Endothelial cell of umbilical vein (primary cell): ENCODE results near the gene STARD13. TPM values are rescaled to one million over a fixed set of nuclear protein-coding genes. Genes with fewer than 3 reads are reported as not detected.

Experiments used
- BruUV-seq: library from RNA; stranded (reverse); fragments of 400-500 nt; replicated peaks from 2 replicates; lab custom pipeline; 2021; lab: Mats Ljungman, UMichigan
- CTCF ChIA-PET: fragments of 300-600, 350-600 bp; sonication (Branson Sonifier 250); formaldehyde crosslinking; loops from one replicate; lab custom pipeline; 2021; ENCODE audit warnings: antibody characterized with exemption, inconsistent platforms; lab: Charles Lee
- POLR2A ChIA-PET: fragments of 300-600, 350-600 bp; sonication (Branson Sonifier 250); formaldehyde crosslinking; loops from one replicate; lab custom pipeline; 2021; ENCODE audit warnings: antibody characterized with exemption, inconsistent platforms; lab: Charles Lee
- DNase-seq: peaks from one replicate; pipeline ENCODE4 v3.0.0-alpha.2; 2011; ENCODE audit warnings: low read depth, low spot score
- FAIRE-seq: peaks from 2 replicates; lab custom pipeline; 2011; peaks lifted over from hg19 to GRCh38; lab: Jason Lieb, UNC
- H2AFZ ChIP-seq: 2 replicates; pipeline ENCODE4 v1.6.0; 2012; ENCODE audit warnings: low read depth, low read length, control low read depth, inconsistent platforms
- H3K27ac ChIP-seq: 2 replicates; pipeline ENCODE4 v1.5.1; 2011; ENCODE audit warnings: low read depth, mild to moderate bottlenecking, control low read depth, low read length, moderate library complexity; ENCODE audit not compliant: insufficient read depth
- H3K27me3 ChIP-seq, 2 experiments: 2 replicates each; pipeline versions ENCODE4 v1.6.0 to v1.6.1; 2011; ENCODE audit warnings: low read length in 2 of 2, mixed read lengths in 1 of 2; ENCODE audit not compliant: control insufficient read depth in 2 of 2, insufficient read depth in 2 of 2
- H3K36me3 ChIP-seq, 2 experiments: 2 replicates in 1 of 2; 3 replicates in 1 of 2; pipeline ENCODE4 v1.5.1; 2011; ENCODE audit warnings: low read length in 2 of 2, mild to moderate bottlenecking in 1 of 2, moderate library complexity in 1 of 2; ENCODE audit not compliant: control insufficient read depth in 2 of 2, insufficient read depth in 2 of 2; ENCODE audit errors: extremely low read depth in 1 of 2
- H3K4me1 ChIP-seq: 3 replicates; pipeline ENCODE4 v1.5.1; 2011; ENCODE audit warnings: mild to moderate bottlenecking, low read length; ENCODE audit not compliant: control insufficient read depth, insufficient read depth; ENCODE audit errors: extremely low read depth
- H3K4me2 ChIP-seq: 2 replicates; pipeline ENCODE4 v1.6.1; 2011; ENCODE audit warnings: low read length, control low read depth, mixed read lengths; ENCODE audit not compliant: insufficient read depth
- H3K4me3 ChIP-seq, 3 experiments: fragments of 200-600 bp in 1 of 3; sonication (generic), shearing (Covaris generic) in 1 of 3; replicated peaks in 1 of 3; 2 replicates each; pipeline ENCODE4 v1.5.1; 2011 to 2016; ENCODE audit warnings: control low read depth in 3 of 3, low read length in 3 of 3, mild to moderate bottlenecking in 2 of 3, inconsistent platforms in 1 of 3, low read depth in 1 of 3, moderate library complexity in 1 of 3; ENCODE audit not compliant: insufficient read depth in 1 of 3
- H3K79me2 ChIP-seq: 2 replicates; pipeline ENCODE4 v1.6.0; 2012; ENCODE audit warnings: low read length, inconsistent platforms; ENCODE audit not compliant: control insufficient read depth, insufficient read depth
- H3K9ac ChIP-seq: replicated peaks from 2 replicates; pipeline ENCODE3; 2011; ENCODE audit warnings: low read length, control low read depth; ENCODE audit not compliant: insufficient read depth; ENCODE audit errors: extremely low read depth
- H3K9me1 ChIP-seq: replicated peaks from 3 replicates; pipeline ENCODE4 v1.6.0; 2011; ENCODE audit warnings: mild to moderate bottlenecking, low read length; ENCODE audit not compliant: control insufficient read depth, insufficient read depth; ENCODE audit errors: extremely low read depth
- H3K9me3 ChIP-seq: replicated peaks from 2 replicates; pipeline ENCODE4 v1.5.1; 2012; ENCODE audit warnings: low read length, inconsistent platforms; ENCODE audit not compliant: control insufficient read depth, insufficient read depth
- H4K20me1 ChIP-seq: replicated peaks from 2 replicates; pipeline ENCODE3; 2011; ENCODE audit warnings: mild to moderate bottlenecking, low read length; ENCODE audit not compliant: control insufficient read depth, insufficient read depth; ENCODE audit errors: extremely low read depth
- CTCF ChIP-seq, 2 donors: IDR thresholded peaks; 1 replicate in 1 of 2; 2 replicates in 1 of 2; pipeline ENCODE4 v1.5.1; 2011; ENCODE audit warnings: low read length in 2 of 2, mild to moderate bottlenecking in 2 of 2, moderate library complexity in 2 of 2, control low read depth in 1 of 2, inconsistent platforms in 1 of 2, low read depth in 1 of 2; ENCODE audit not compliant: insufficient read depth in 1 of 2; ENCODE audit errors: extremely low read depth in 1 of 2
- EZH2 ChIP-seq: IDR thresholded peaks from 2 replicates; pipeline ENCODE4 v1.6.1; 2012; ENCODE audit warnings: borderline replicate concordance, low read depth, mild to moderate bottlenecking, moderate library complexity, low read length, inconsistent platforms; ENCODE audit not compliant: severe bottlenecking
- FOS ChIP-seq: IDR thresholded peaks from 2 replicates; pipeline ENCODE4 v1.6.1; 2011; ENCODE audit warnings: mild to moderate bottlenecking, low read length, moderate library complexity, borderline replicate concordance; ENCODE audit not compliant: insufficient read depth
- GATA2 ChIP-seq: IDR thresholded peaks from 2 replicates; pipeline ENCODE4 v1.7.0; 2011; ENCODE audit warnings: low read depth, mild to moderate bottlenecking, moderate library complexity, mixed read lengths, low read length; ENCODE audit not compliant: insufficient read length, insufficient read depth
- JUN ChIP-seq: IDR thresholded peaks from 2 replicates; pipeline ENCODE4 v1.6.1; 2011; ENCODE audit warnings: borderline replicate concordance, low read depth; ENCODE audit not compliant: insufficient read length, insufficient read depth
- MAX ChIP-seq: IDR thresholded peaks from 2 replicates; pipeline ENCODE4 v1.6.1; 2011; ENCODE audit not compliant: insufficient read depth, insufficient read length
- MYC ChIP-seq: IDR thresholded peaks from one replicate; pipeline ENCODE4 v1.6.1; 2011; ENCODE audit warnings: mild to moderate bottlenecking, low read depth, low read length
- POLR2A ChIP-seq: IDR thresholded peaks from 2 replicates; pipeline ENCODE4 v1.6.1; 2012; ENCODE audit warnings: low read depth, mild to moderate bottlenecking, control low read depth, low read length
- POLR2AphosphoS5 ChIP-seq: IDR thresholded peaks from 2 replicates; pipeline ENCODE4 v1.6.1; 2012; ENCODE audit warnings: low read depth, mild to moderate bottlenecking, control low read depth, low read length, moderate library complexity; ENCODE audit not compliant: insufficient read depth
- dilution Hi-C: fragments of 300-500 bp; cut with MboI; formaldehyde crosslinking; loops from one replicate; pipeline ENCODE4 v1.15.0; 2019; ENCODE audit warnings: low sequenced_read_pairs; ENCODE audit not compliant: extremely low pct_ligation_motif_present
- intact Hi-C: fragments of 100-400 bp; cut with micrococcal nuclease; formaldehyde crosslinking; loops from one replicate; pipeline ENCODE4 v1.10.0; 2022
- polyA plus RNA-seq, 4 experiments: library from polyadenylated mRNA; depleted of rRNA in 3 of 4; stranded (reverse) in 3 of 4; unstranded in 1 of 4; fragments of >200 nt; gene quantifications; 2 replicates each; pipeline versions ENCODE4 v1.2.1 to v1.2.3, GENCODE V29; 2011 to 2012; ENCODE audit warnings: missing spikeins in 1 of 4
- total RNA-seq: library from RNA; stranded (reverse); gene quantifications from 2 replicates; pipeline ENCODE4 v1.2.3, GENCODE V29; 2021

Gene STARD13
- total and polyA plus RNA-seq, 2 donors (not counting 3 experiments of a cell fraction or from before 2014, with no cell fraction given): 11.0 to 47.7 TPM

- POLR2A ChIA-PET: interaction anchor here (2.2 kb wide), 1 partner anchor 35 kb away, joined by 9 read pairs; the partner anchor contains the start of gene STARD13
- Histone ChIP-seq H3K9ac (peak overlapping the region; percentile 65), H3K79me2 (peaks cover 79% of the 10 kb centered on the region), H2AFZ (no peak overlapping the region), H3K4me3 (peak overlapping the region in 1 of 3 experiments; percentile 3), H3K9me1 (no peaks in the 10 kb centered on the region), H3K9me3 (no peaks in the 10 kb centered on the region), H3K4me2 (peak overlapping the region; percentile 73), H3K27ac (peak overlapping the region; percentile 85), H3K36me3 (peaks cover 0 to 2% of the 10 kb centered on the region in 2 experiments), H4K20me1 (no peaks in the 10 kb centered on the region), H3K4me1 (peaks cover 44% of the 10 kb centered on the region), H3K27me3 (no peaks in the 10 kb centered on the region)
- TF ChIP-seq JUN (no peak), EZH2 (no peak), MAX (no peak), MYC (no peak), GATA2 (no peak)
- DNase-seq (peak; percentile 35), FAIRE-seq (no peak)
- CTCF ChIA-PET: interaction anchor here (1.0 to 1.4 kb wide), 4 partner anchors 9 to 292 kb away, joined by 3 to 6 read pairs (median 4); partner anchors contain the start of gene STARD13
- intact Hi-C loops: loop anchor here (1.0 to 2.0 kb wide), 3 partner anchors 32 to 292 kb away; no protein-coding TSS in a partner anchor
- dilution Hi-C loops: no loop called here
- no TSS peak for BruUV-seq
Measured at GRCh38 chr13:33250609-33251008, 34.9 kb downstream of the STARD13 start.

- peaks cover 0 to 2% of the 10 kb centered on the region in 2 experiments for H3K36me3 ChIP-seq
- dilution Hi-C loops: no loop called here
- peak overlapping the region; percentile 80 for H3K4me2 ChIP-seq
- H4K20me1 ChIP-seq: no peaks in the 10 kb centered on the region
- no peaks in the 10 kb centered on the region for H3K9me3 ChIP-seq
- H3K27ac ChIP-seq: peak overlapping the region; percentile 85
- H2AFZ ChIP-seq: no peak overlapping the region
- ChIA-PET POLR2A (interaction anchor here (2.2 kb wide), 1 partner anchor 35 kb away, joined by 9 read pairs; the partner anchor contains the start of gene STARD13), CTCF (interaction anchor here (1.8 kb wide), 1 partner anchor 36 kb away, joined by 6 read pairs; the partner anchor contains the start of gene STARD13)
- no peak overlapping the region for H3K4me3 ChIP-seq
- no peaks in the 10 kb centered on the region for H3K27me3 ChIP-seq
- intact Hi-C loops: loop anchor here (1.0 to 2.0 kb wide), 3 partner anchors 14 to 244 kb away; no protein-coding TSS in a partner anchor
- TF ChIP-seq CTCF (IDR thresholded peaks at IDR 0.05; ENCODE audit: extremely low read depth in 1 of 2, insufficient read depth in 1 of 2, low read depth in 1 of 2, low read length in 2 of 2) (no peak), JUN (no peak), EZH2 (no peak), POLR2A (no peak), FOS (no peak), MYC (no peak), GATA2 (no peak), MAX (no peak), POLR2AphosphoS5 (no peak)
- DNase-seq: no peak
- peak overlapping the region; percentile 65 for H3K9ac ChIP-seq
- no peak for FAIRE-seq
- no TSS peak for BruUV-seq
- peaks cover 44% of the 10 kb centered on the region for H3K4me1 ChIP-seq
- H3K9me1 ChIP-seq: no peaks in the 10 kb centered on the region
- peaks cover 79% of the 10 kb centered on the region for H3K79me2 ChIP-seq
Measured at GRCh38 chr13:33249894-33250293, 35.7 kb downstream of the STARD13 start.
